H1 (cell line): Measurements from ENCODE around the gene CRKL. TPM values are rescaled to one million over a fixed set of nuclear protein-coding genes. Genes with fewer than 3 reads are reported as not detected.

Experiments
- CTCF ChIA-PET: fragments of 300-600 bp; sonication (Branson Sonifier 250); formaldehyde crosslinking; loops from one replicate; lab custom pipeline; 2021; ENCODE audit not compliant: partially characterized antibody; lab: Charles Lee
- POLR2A ChIA-PET: fragments of 300-600 bp; sonication (Branson Sonifier 250); formaldehyde crosslinking; loops from one replicate; lab custom pipeline; 2021; ENCODE audit warnings: inconsistent platforms; ENCODE audit not compliant: partially characterized antibody; lab: Charles Lee
- DNase-seq, 2 experiments: peaks; one replicate each; pipeline versions ENCODE4 v3.0.0 to v3.0.0-alpha.2; 2010 to 2022; ENCODE audit warnings: low spot score in 2 of 2, low read depth in 1 of 2, mixed read lengths in 1 of 2
- FAIRE-seq: peaks from 2 replicates; lab custom pipeline; 2011; peaks lifted over from hg19 to GRCh38; lab: Jason Lieb, UNC
- H2AFZ ChIP-seq: 2 replicates; pipeline ENCODE4 v1.8.1; 2012; ENCODE audit warnings: low read length, inconsistent platforms
- H2AK5ac ChIP-seq: 2 replicates; pipeline ENCODE4 v1.6.1; 2013; ENCODE audit warnings: low read depth, low read length
- H2BK120ac ChIP-seq: replicated peaks from 2 replicates; pipeline ENCODE3; 2013; ENCODE audit warnings: low read depth, low read length, inconsistent platforms
- H2BK12ac ChIP-seq: 2 replicates; pipeline ENCODE4 v1.6.1; 2013; ENCODE audit warnings: low read depth, low read length
- H2BK15ac ChIP-seq: 2 replicates; pipeline ENCODE4 v1.6.1; 2013; ENCODE audit warnings: low read length
- H2BK20ac ChIP-seq: 2 replicates; pipeline ENCODE4 v1.6.1; 2013; ENCODE audit warnings: low read length
- H2BK5ac ChIP-seq: 2 replicates; pipeline ENCODE4 v1.6.1; 2013; ENCODE audit warnings: low read depth, low read length
- H3K14ac ChIP-seq: 2 replicates; pipeline ENCODE4 v1.6.1; 2013; ENCODE audit warnings: inconsistent platforms; ENCODE audit not compliant: insufficient read length
- H3K18ac ChIP-seq: 2 replicates; pipeline ENCODE4 v1.6.1; 2013; ENCODE audit warnings: low read length; ENCODE audit errors: extremely low read depth
- H3K23ac ChIP-seq: 2 replicates; pipeline ENCODE4 v1.6.1; 2013; ENCODE audit warnings: inconsistent platforms; ENCODE audit not compliant: insufficient read length
- H3K23me2 ChIP-seq: 2 replicates; pipeline ENCODE4 v1.6.1; 2013; ENCODE audit warnings: low read depth, low read length
- H3K27ac ChIP-seq: 2 replicates; pipeline ENCODE4 v1.6.1; 2011; ENCODE audit warnings: low read depth, low read length, inconsistent platforms
- H3K27me3 ChIP-seq, 4 experiments: replicated peaks in 1 of 4; 1 replicate in 1 of 4; 2 replicates in 3 of 4; pipeline versions ENCODE4 v1.6.1 to v1.8.1; 2011 to 2013; ENCODE audit warnings: low read length in 3 of 4, mild to moderate bottlenecking in 3 of 4, inconsistent platforms in 2 of 4, mixed read lengths in 2 of 4, moderate library complexity in 1 of 4; ENCODE audit not compliant: control insufficient read depth in 3 of 4, insufficient read depth in 3 of 4; ENCODE audit errors: extremely low read depth in 1 of 4
- H3K36me3 ChIP-seq, 4 experiments: 2 replicates each; pipeline versions ENCODE4 v1.6.1 to v1.8.1; 2011 to 2013; ENCODE audit warnings: mild to moderate bottlenecking in 4 of 4, low read length in 3 of 4, moderate library complexity in 2 of 4, control low read depth in 1 of 4, inconsistent platforms in 1 of 4; ENCODE audit not compliant: insufficient read depth in 4 of 4, control insufficient read depth in 2 of 4
- H3K4ac ChIP-seq: replicated peaks from 2 replicates; pipeline ENCODE3; 2013; ENCODE audit warnings: low read length, low read depth, mixed read lengths, inconsistent platforms; ENCODE audit not compliant: insufficient read length
- H3K4me1 ChIP-seq, 4 experiments: replicated peaks in 1 of 4; 1 replicate in 1 of 4; 2 replicates in 3 of 4; pipeline versions ENCODE4 v1.6.1 to v1.8.1; 2011 to 2013; ENCODE audit warnings: low read length in 3 of 4, inconsistent platforms in 2 of 4, mixed read lengths in 1 of 4; ENCODE audit not compliant: insufficient read depth in 4 of 4, control insufficient read depth in 3 of 4
- H3K4me2 ChIP-seq, 2 experiments: 2 replicates each; pipeline versions ENCODE4 v1.6.1 to v1.8.1; 2011 to 2013; ENCODE audit warnings: low read depth in 2 of 2, low read length in 2 of 2, control low read depth in 1 of 2, inconsistent platforms in 1 of 2, mild to moderate bottlenecking in 1 of 2; ENCODE audit not compliant: insufficient read depth in 1 of 2
- H3K4me3 ChIP-seq, 4 experiments: fragments of 200-600, 300-600 bp in 1 of 4; sonication (generic), shearing (Covaris generic), sonication (Bioruptor Twin) in 1 of 4; 2 replicates each; pipeline versions ENCODE4 v1.5.1 to v1.8.1; 2011 to 2016; ENCODE audit warnings: low read length in 4 of 4, low read depth in 3 of 4, control low read depth in 2 of 4, inconsistent platforms in 2 of 4, mild to moderate bottlenecking in 2 of 4, mixed read lengths in 1 of 4, moderate library complexity in 1 of 4; ENCODE audit not compliant: insufficient read depth in 2 of 4; ENCODE audit errors: extremely low read depth in 1 of 4
- H3K56ac ChIP-seq: replicated peaks from 2 replicates; pipeline ENCODE3; 2013; ENCODE audit warnings: low read depth, mild to moderate bottlenecking, mixed read lengths, low read length, inconsistent platforms; ENCODE audit not compliant: insufficient read length
- H3K79me1 ChIP-seq: 2 replicates; pipeline ENCODE4 v1.6.1; 2013; ENCODE audit warnings: low read depth, low read length, control low read depth
- H3K79me2 ChIP-seq, 2 experiments: 2 replicates each; pipeline versions ENCODE4 v1.6.1 to v1.8.1; 2012 to 2013; ENCODE audit warnings: low read length in 2 of 2, mild to moderate bottlenecking in 2 of 2, inconsistent platforms in 1 of 2; ENCODE audit not compliant: insufficient read depth in 2 of 2, control insufficient read depth in 1 of 2
- H3K9ac ChIP-seq, 4 experiments: replicated peaks in 1 of 4; 1 replicate in 1 of 4; 2 replicates in 3 of 4; pipeline versions ENCODE4 v1.6.1 to v1.8.1; 2011 to 2013; ENCODE audit warnings: low read depth in 3 of 4, low read length in 3 of 4, control low read depth in 2 of 4, mild to moderate bottlenecking in 2 of 4, moderate library complexity in 2 of 4, inconsistent platforms in 1 of 4; ENCODE audit errors: extremely low read depth in 1 of 4
- H3K9me3 ChIP-seq, 2 experiments: 2 replicates each; pipeline versions ENCODE4 v1.6.1 to v1.8.1; 2012 to 2013; ENCODE audit warnings: mild to moderate bottlenecking in 2 of 2, moderate library complexity in 2 of 2, control low read depth in 1 of 2, inconsistent platforms in 1 of 2, low read depth in 1 of 2, low read length in 1 of 2, mixed read lengths in 1 of 2; ENCODE audit not compliant: insufficient read depth in 2 of 2
- H4K20me1 ChIP-seq, 2 experiments: replicated peaks in 1 of 2; 2 replicates each; pipeline versions ENCODE3 to v1.8.1; 2011 to 2013; ENCODE audit warnings: inconsistent platforms in 2 of 2, low read length in 2 of 2, mild to moderate bottlenecking in 1 of 2; ENCODE audit not compliant: insufficient read depth in 2 of 2, control insufficient read depth in 1 of 2
- H4K5ac ChIP-seq: 2 replicates; pipeline ENCODE4 v1.6.1; 2013; ENCODE audit warnings: low read length, low read depth, mixed read lengths, inconsistent platforms; ENCODE audit not compliant: insufficient read length
- H4K8ac ChIP-seq: 2 replicates; pipeline ENCODE4 v1.8.0; 2013; ENCODE audit warnings: mild to moderate bottlenecking, moderate library complexity, low read length, inconsistent platforms; ENCODE audit not compliant: insufficient read depth; ENCODE audit errors: extremely low read depth
- H4K91ac ChIP-seq: replicated peaks from 2 replicates; pipeline ENCODE3; 2013; ENCODE audit warnings: low read length, mixed read lengths, inconsistent platforms; ENCODE audit not compliant: insufficient read length
- BACH1 ChIP-seq: IDR thresholded peaks from 2 replicates; pipeline ENCODE4 v1.6.1; 2012; ENCODE audit warnings: low read length, improper control_type of control experiment
- BCL11A ChIP-seq, 2 experiments: IDR thresholded peaks; one replicate each; pipeline ENCODE4 v1.6.1; 2011; ENCODE audit warnings: low read depth in 2 of 2, low read length in 2 of 2, mild to moderate bottlenecking in 2 of 2
- CHD2 ChIP-seq: IDR thresholded peaks from 2 replicates; pipeline ENCODE4 v1.6.1; 2012; ENCODE audit warnings: low read length, improper control_type of control experiment
- FOSL1 ChIP-seq: IDR thresholded peaks from 2 replicates; pipeline ENCODE4 v1.6.1; 2011; ENCODE audit warnings: mild to moderate bottlenecking, low read depth, low read length, moderate library complexity; ENCODE audit not compliant: insufficient read depth
- GTF2F1 ChIP-seq: IDR thresholded peaks from 2 replicates; pipeline ENCODE4 v1.6.1; 2012; ENCODE audit warnings: low read depth, low read length, improper control_type of control experiment, borderline replicate concordance
- HDAC2 ChIP-seq, 2 experiments: fragments of 300-600 bp in 1 of 2; sonication (generic) in 1 of 2; IDR thresholded peaks; 2 replicates each; pipeline ENCODE4 v1.6.1; 2011 to 2012; ENCODE audit warnings: low read depth in 2 of 2, low read length in 2 of 2, mild to moderate bottlenecking in 2 of 2, moderate library complexity in 2 of 2, borderline replicate concordance in 1 of 2, inconsistent platforms in 1 of 2
- JUND ChIP-seq: IDR thresholded peaks from 2 replicates; pipeline ENCODE4 v1.6.1; 2011; ENCODE audit warnings: mild to moderate bottlenecking, improper control_type of control experiment, low read length
- KDM1A ChIP-seq: fragments of 200-600, 300-600 bp; sonication (generic); IDR thresholded peaks from 2 replicates; pipeline ENCODE4 v1.7.1; 2016; ENCODE audit warnings: mild to moderate bottlenecking, low read length, borderline replicate concordance
- KDM4A ChIP-seq: IDR thresholded peaks from one replicate; pipeline ENCODE4 v1.7.1; 2012; ENCODE audit warnings: low read depth, mild to moderate bottlenecking, moderate library complexity, low read length, inconsistent platforms; ENCODE audit not compliant: severe bottlenecking
- RFX5 ChIP-seq: IDR thresholded peaks from 2 replicates; pipeline ENCODE4 v1.6.1; 2011; ENCODE audit warnings: low read depth, low read length, improper control_type of control experiment, borderline replicate concordance
- SAP30 ChIP-seq: fragments of 300-600 bp; sonication (generic); IDR thresholded peaks from 2 replicates; pipeline ENCODE4 v1.7.1; 2012; ENCODE audit warnings: low read length, moderate library complexity, mild to moderate bottlenecking, inconsistent platforms; ENCODE audit not compliant: insufficient read depth, insufficient replicate concordance
- TBP ChIP-seq: IDR thresholded peaks from 2 replicates; pipeline ENCODE4 v1.6.1; 2011; ENCODE audit warnings: low read depth, low read length, improper control_type of control experiment
- ZNF274 ChIP-seq: IDR thresholded peaks from 2 replicates; pipeline ENCODE4 v1.7.0; 2012; ENCODE audit warnings: low read length, borderline replicate concordance; ENCODE audit errors: extremely low read depth
- WGBS, 2 experiments: shearing (Covaris generic) in 1 of 2; methylation state at CpG; one replicate each; pipeline versions ENCODE4 v1.1.6 to v1.1.7; 2013 to 2015; ENCODE audit warnings: low lambda C conversion rate in 2 of 2, mixed read lengths in 2 of 2, inconsistent platforms in 1 of 2, low coverage in 1 of 2, missing lambda C conversion rate in 1 of 2; ENCODE audit not compliant: insufficient replicate concordance in 2 of 2, insufficient coverage in 1 of 2, insufficient read length in 1 of 2; ENCODE audit errors: extremely low coverage in 1 of 2, missing lambda C conversion rate in 1 of 2; 5-methylcytosine and 5-hydroxymethylcytosine counted together
- polyA plus RNA-seq, 7 experiments: library from polyadenylated mRNA; depleted of rRNA in 3 of 7; stranded (reverse) in 5 of 7; unstranded in 2 of 7; fragments of >200 nt in 5 of 7; fragments of 200-250 nt in 2 of 7; gene quantifications; 1 replicate in 5 of 7; 2 replicates in 1 of 7; 4 replicates in 1 of 7; pipeline versions ENCODE4 v1.2.1 to v1.2.3, GENCODE V29; 2011 to 2013; ENCODE audit warnings: missing spikeins in 2 of 7, mixed read lengths in 2 of 7
- total RNA-seq: library from RNA; stranded (reverse); fragmentation: NEBNext Ultra II Directional; extraction: Animal tissue kit (Norgen Biotek cat#: 25700); gene quantifications from 2 replicates; pipeline ENCODE4 v1.2.1, GENCODE V29; 2021
- TF ChIP-seq, protein P1 (sequence below): IDR thresholded peaks from 2 replicates; pipeline ENCODE4 v1.6.1; 2011; ENCODE audit warnings: low read depth, mild to moderate bottlenecking, low read length; ENCODE audit not compliant: insufficient read depth

CRKL gene
- total and polyA plus RNA-seq, 2 of the 8 experiments (the other 6 are each of a cell fraction or from before 2014, with no cell fraction given): 34.5 to 94.5 TPM

GRCh38 chr22:20953342-20953608, 36.1 kb downstream of the CRKL start:
- Histone ChIP-seq H3K23ac (no peak overlapping the region), H3K4ac (no peak overlapping the region), H2BK12ac (no peak overlapping the region), H3K27ac (no peak overlapping the region), H2AK5ac (no peak overlapping the region), H3K9me3 (no peaks in the 10 kb centered on the region), H3K23me2 (peaks cover 12% of the 10 kb centered on the region), H4K5ac (no peak overlapping the region), H2BK20ac (no peak overlapping the region), H3K4me2 (no peak overlapping the region), H3K4me3 (no peak overlapping the region), H4K8ac (no peak overlapping the region), H3K79me1 (peaks cover 14% of the 10 kb centered on the region), H2BK120ac (no peak overlapping the region), H2BK15ac (no peak overlapping the region), H3K9ac (no peak overlapping the region), H4K20me1 (peaks cover 11 to 37% of the 10 kb centered on the region in 2 experiments), H2AFZ (no peak overlapping the region), H3K36me3 (peaks cover 8 to 40% (median 28%) of the 10 kb centered on the region in 4 experiments; a peak in 7 of 8 replicates), H4K91ac (no peak overlapping the region), H3K56ac (no peak overlapping the region), H3K14ac (no peak overlapping the region), H3K4me1 (peaks cover 0 to 6% (median 4%) of the 10 kb centered on the region in 4 experiments; a peak in 6 of 7 replicates), H3K18ac (no peak overlapping the region), H3K79me2 (peaks cover 0 to 41% of the 10 kb centered on the region in 2 experiments; a peak in 2 of 4 replicates), H2BK5ac (no peak overlapping the region), H3K27me3 (peaks cover 0 to 7% (median 3%) of the 10 kb centered on the region in 4 experiments; a peak in 4 of 7 replicates)
- FAIRE-seq (no peak), DNase-seq (no peak)
- POLR2A ChIA-PET: interaction anchor here (1.2 kb wide), 1 partner anchor 56 kb away, joined by 3 read pairs; no protein-coding TSS in a partner anchor
- WGBS, 2 experiments: 95% methylated on average over 3 of the region's 3 CpGs; no CpG with 5 or more reads in 1 of the 2 experiments
- CTCF ChIA-PET: interaction anchor here (1.4 to 13.5 kb wide), 4 partner anchors 10 to 47 kb away, joined by 3 to 115 read pairs (median 5); partner anchors contain the start of gene AIFM3
- TF ChIP-seq TBP: no peak
- TF ChIP-seq ZNF274: no peak
- TF ChIP-seq KDM4A: no peak
- TF ChIP-seq KDM1A: no peak
- no peak for TF ChIP-seq GTF2F1
- no peak for TF ChIP-seq BCL11A (IDR thresholded peaks at IDR 0.05; ENCODE audit: low read depth in 2 of 2, low read length in 2 of 2)
- no peak for TF ChIP-seq RFX5
- no peak for TF ChIP-seq HDAC2 (IDR thresholded peaks at IDR 0.05; ENCODE audit: borderline replicate concordance in 1 of 2, low read depth in 2 of 2, low read length in 2 of 2)
- TF ChIP-seq CHD2: no peak
- no peak for TF ChIP-seq JUND
- no peak for TF ChIP-seq BACH1
- no peak for TF ChIP-seq SAP30
- TF ChIP-seq FOSL1: no peak
- TF ChIP-seq, protein P1, sequence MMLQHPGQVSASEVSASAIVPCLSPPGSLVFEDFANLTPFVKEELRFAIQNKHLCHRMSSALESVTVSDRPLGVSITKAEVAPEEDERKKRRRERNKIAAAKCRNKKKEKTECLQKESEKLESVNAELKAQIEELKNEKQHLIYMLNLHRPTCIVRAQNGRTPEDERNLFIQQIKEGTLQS: no peak
